ENCODE data around the gene GIPC2. TPM values are rescaled to one million over a fixed set of nuclear protein-coding genes. Genes with fewer than 3 reads are reported as not detected.

GIPC2 gene
- total and polyA plus RNA-seq, 2 donors (not counting 1 experiment from before 2014, with no cell fraction given) = not detected

DNA sequence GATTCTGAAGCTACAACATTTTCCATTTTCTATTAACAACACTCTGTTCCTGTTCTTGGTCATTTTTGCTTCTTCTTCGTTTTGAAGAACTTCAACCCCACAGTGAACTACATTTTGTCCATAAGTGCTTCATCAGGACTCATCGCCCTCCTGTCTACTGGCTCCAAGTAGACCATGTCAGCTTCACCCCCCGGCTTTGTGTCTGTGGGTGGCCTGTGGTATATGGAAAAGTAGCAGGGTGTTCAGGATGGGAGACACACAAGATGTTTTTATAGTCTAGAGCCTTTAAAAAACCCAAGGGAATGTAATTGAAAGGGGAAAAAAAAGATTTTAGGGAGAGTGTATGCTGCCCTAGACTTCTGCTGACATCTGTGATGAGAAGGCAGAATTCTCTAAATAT lies 46.1 kb downstream of the GIPC2 start:
- Histone ChIP-seq H3K27me3 (replicated peaks in 1 of 4; ENCODE audit: control extremely low read depth in 1 of 4, control insufficient read depth in 3 of 4, insufficient read depth in 4 of 4, low read length in 3 of 4) (no peaks in the 10 kb centered on the region), H3K9me3 (ENCODE audit: control extremely low read depth in 1 of 3, control insufficient read depth in 2 of 3, insufficient read depth in 1 of 3, low read length in 2 of 3) (peaks cover 0 to 6% (median 2%) of the 10 kb centered on the region in 3 donors), H3K27ac (ENCODE audit: low read length in 2 of 2) (no peak overlapping the region), H4K20me1 (ENCODE audit: control insufficient read depth, insufficient read depth, low read length, poor library complexity, severe bottlenecking) (no peaks in the 10 kb centered on the region), H3K4me3 (ENCODE audit: control extremely low read depth in 1 of 5, extremely low read depth in 1 of 5, insufficient read depth in 1 of 5, low read depth in 2 of 5, low read length in 4 of 5) (no peak overlapping the region), H3K4me2 (replicated peaks; ENCODE audit: low read depth, low read length, poor library complexity, severe bottlenecking) (no peak overlapping the region), H3K4me1 (ENCODE audit: control insufficient read depth in 2 of 2, insufficient read depth in 2 of 2, low read length in 2 of 2) (no peaks in the 10 kb centered on the region), H3K79me2 (ENCODE audit: control insufficient read depth, insufficient read depth, low read length) (no peaks in the 10 kb centered on the region), H2AFZ (ENCODE audit: insufficient read depth, low read depth, low read length, poor library complexity, severe bottlenecking) (no peak overlapping the region), H3K36me3 (replicated peaks in 1 of 2; ENCODE audit: control extremely low read depth in 1 of 2, control insufficient read depth in 1 of 2, extremely low read depth in 1 of 2, insufficient read depth in 2 of 2, low read length in 1 of 2) (no peaks in the 10 kb centered on the region), H3K9ac (ENCODE audit: low read length) (no peak overlapping the region)
- TF ChIP-seq, protein P1, sequence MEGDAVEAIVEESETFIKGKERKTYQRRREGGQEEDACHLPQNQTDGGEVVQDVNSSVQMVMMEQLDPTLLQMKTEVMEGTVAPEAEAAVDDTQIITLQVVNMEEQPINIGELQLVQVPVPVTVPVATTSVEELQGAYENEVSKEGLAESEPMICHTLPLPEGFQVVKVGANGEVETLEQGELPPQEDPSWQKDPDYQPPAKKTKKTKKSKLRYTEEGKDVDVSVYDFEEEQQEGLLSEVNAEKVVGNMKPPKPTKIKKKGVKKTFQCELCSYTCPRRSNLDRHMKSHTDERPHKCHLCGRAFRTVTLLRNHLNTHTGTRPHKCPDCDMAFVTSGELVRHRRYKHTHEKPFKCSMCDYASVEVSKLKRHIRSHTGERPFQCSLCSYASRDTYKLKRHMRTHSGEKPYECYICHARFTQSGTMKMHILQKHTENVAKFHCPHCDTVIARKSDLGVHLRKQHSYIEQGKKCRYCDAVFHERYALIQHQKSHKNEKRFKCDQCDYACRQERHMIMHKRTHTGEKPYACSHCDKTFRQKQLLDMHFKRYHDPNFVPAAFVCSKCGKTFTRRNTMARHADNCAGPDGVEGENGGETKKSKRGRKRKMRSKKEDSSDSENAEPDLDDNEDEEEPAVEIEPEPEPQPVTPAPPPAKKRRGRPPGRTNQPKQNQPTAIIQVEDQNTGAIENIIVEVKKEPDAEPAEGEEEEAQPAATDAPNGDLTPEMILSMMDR (IDR thresholded peaks at IDR 0.05) = no peak
- TF ChIP-seq EZH2 (IDR thresholded peaks at IDR 0.05; ENCODE audit: borderline replicate concordance, insufficient read depth, low read depth, low read length, poor library complexity, severe bottlenecking) = no peak
- no peak for DNase-seq
- POLR2A ChIA-PET = no interaction called here
- Mint-ChIP-seq H3K4me3 (no peak overlapping the region), H3K27me3 (peaks cover 4% of the 10 kb centered on the region), H3K9me3 (ENCODE audit: insufficient read depth) (peaks cover under 1% of the 10 kb centered on the region), H3K4me1 (no peaks in the 10 kb centered on the region), H3K27ac (no peak overlapping the region)
- intact Hi-C loops (cut with micrococcal nuclease) = no loop called here
- CTCF ChIA-PET = no interaction called here
- WGBS (ENCODE audit: insufficient coverage) = 100% methylated on average over 1 of the region's 3 CpGs
- ATAC-seq (ENCODE audit: low read depth) = no peak

- no peak overlapping the region for H3K4me3 ChIP-seq (ENCODE audit: control extremely low read depth in 1 of 5, extremely low read depth in 1 of 5, insufficient read depth in 1 of 5, low read depth in 2 of 5, low read length in 4 of 5)
- no peak overlapping the region for H3K4me3 Mint-ChIP-seq
- no peak for DNase-seq
- ChIA-PET POLR2A (no interaction called here), CTCF (no interaction called here)
- no peaks in the 10 kb centered on the region for H4K20me1 ChIP-seq (ENCODE audit: control insufficient read depth, insufficient read depth, low read length, poor library complexity, severe bottlenecking)
- no peak overlapping the region for H2AFZ ChIP-seq (ENCODE audit: insufficient read depth, low read depth, low read length, poor library complexity, severe bottlenecking)
- H3K27me3 ChIP-seq (replicated peaks in 1 of 4; ENCODE audit: control extremely low read depth in 1 of 4, control insufficient read depth in 3 of 4, insufficient read depth in 4 of 4, low read length in 3 of 4) = no peaks in the 10 kb centered on the region
- H3K9me3 ChIP-seq (ENCODE audit: control extremely low read depth in 1 of 3, control insufficient read depth in 2 of 3, insufficient read depth in 1 of 3, low read length in 2 of 3) = no peaks in the 10 kb centered on the region
- intact Hi-C loops (cut with micrococcal nuclease) = no loop called here
- no peaks in the 10 kb centered on the region for H3K79me2 ChIP-seq (ENCODE audit: control insufficient read depth, insufficient read depth, low read length)
- H3K36me3 ChIP-seq (replicated peaks in 1 of 2; ENCODE audit: control extremely low read depth in 1 of 2, control insufficient read depth in 1 of 2, extremely low read depth in 1 of 2, insufficient read depth in 2 of 2, low read length in 1 of 2) = no peaks in the 10 kb centered on the region
- H3K9me3 Mint-ChIP-seq (ENCODE audit: insufficient read depth) = no peaks in the 10 kb centered on the region
- no peaks in the 10 kb centered on the region for H3K4me1 ChIP-seq (ENCODE audit: control insufficient read depth in 2 of 2, insufficient read depth in 2 of 2, low read length in 2 of 2)
- H3K27ac Mint-ChIP-seq = no peak overlapping the region
- H3K4me1 Mint-ChIP-seq = no peaks in the 10 kb centered on the region
- no peak for ATAC-seq (ENCODE audit: low read depth)
- TF ChIP-seq, protein P1 (IDR thresholded peaks at IDR 0.05) = no peak
- no peak for TF ChIP-seq EZH2 (IDR thresholded peaks at IDR 0.05; ENCODE audit: borderline replicate concordance, insufficient read depth, low read depth, low read length, poor library complexity, severe bottlenecking)
- 100% methylated on average over 1 of the region's 1 CpG for WGBS (ENCODE audit: insufficient coverage)
- H3K27me3 Mint-ChIP-seq = peaks cover 4% of the 10 kb centered on the region
- H3K27ac ChIP-seq (ENCODE audit: low read length in 2 of 2) = no peak overlapping the region
- no peak overlapping the region for H3K9ac ChIP-seq (ENCODE audit: low read length)
- no peak overlapping the region for H3K4me2 ChIP-seq (replicated peaks; ENCODE audit: low read depth, low read length, poor library complexity, severe bottlenecking)
These were observed 46.9 kb downstream of the GIPC2 start for GRCh38 chr1:78092643-78093042.

Data from B cell (primary cell).